Body of pancreas (tissue), 4 donors: ENCODE data around the gene ANKRD36C. TPM values are rescaled to one million over a fixed set of nuclear protein-coding genes. Genes with fewer than 3 reads are reported as not detected.
"Not testable (repeated sequence)": the region's sequence is repeated elsewhere in the genome, so short reads cannot be mapped to it uniquely, and the experiment has no call there.

Experiments used
- ATAC-seq: fragments of 150-250 bp; one replicate; pipeline ENCODE4 v1.9.1; 2016
- DNase-seq, 4 donors: peaks; one replicate each; pipeline ENCODE4 v3.0.0-alpha.2; 2019
- H3K27ac ChIP-seq, 4 donors: fragments of 200-600 bp; sonication (generic); 1 replicate in 3 of 4; 2 replicates in 1 of 4; pipeline versions ENCODE4 v1.5.1 to v1.6.1; 2016 to 2019; ENCODE audit warnings: mild to moderate bottlenecking in 1 of 4, mixed read lengths in 1 of 4, moderate library complexity in 1 of 4
- H3K27me3 ChIP-seq, 2 donors: fragments of 200-600 bp; sonication (generic); one replicate each; pipeline ENCODE4 v1.6.0; 2016; ENCODE audit warnings: mild to moderate bottlenecking in 1 of 2
- H3K36me3 ChIP-seq, 2 donors: fragments of 200-600 bp; sonication (generic); replicated peaks in 1 of 2; 2 replicates each; pipeline ENCODE4 v1.5.1; 2016; ENCODE audit warnings: low read depth in 2 of 2; ENCODE audit not compliant: insufficient read depth in 1 of 2
- H3K4me1 ChIP-seq: fragments of 200-600 bp; sonication (generic); one replicate; pipeline ENCODE4 v1.6.0; 2016
- H3K4me3 ChIP-seq, 2 donors: fragments of 200-600 bp; sonication (generic); 1 replicate in 1 of 2; 2 replicates in 1 of 2; pipeline ENCODE4 v1.5.1; 2016 to 2019
- H3K9me3 ChIP-seq, 3 donors: fragments of 200-600 bp; sonication (generic); 1 replicate in 2 of 3; 2 replicates in 1 of 3; pipeline ENCODE4 v1.5.1; 2016
- POLR2A ChIP-seq, 3 donors: fragments of 450-650 bp; IDR thresholded peaks; one replicate each; pipeline ENCODE4 v1.6.1; 2016; ENCODE audit warnings: antibody characterized with exemption in 3 of 3, mild to moderate bottlenecking in 2 of 3
- WGBS, 2 donors: methylation state at CpG; one replicate each; pipeline ENCODE4 v1.1.5; 2017; 5-methylcytosine and 5-hydroxymethylcytosine counted together
- intact Hi-C: fragments of 100-400 bp; cut with DNase I; formaldehyde crosslinking; loops from one replicate; pipeline ENCODE4 v1.15.1; 2023
- total RNA-seq, 2 donors: library from RNA; depleted of rRNA; stranded (reverse); fragments of >200 nt; gene quantifications; one replicate each; pipeline ENCODE4 v1.1.0, GENCODE V29; 2016
- TF ChIP-seq, protein P1 (sequence below), 7 experiments: fragments of 450-650 bp in 4 of 7; fragments of 200-600 bp in 3 of 7; sonication (generic) in 3 of 7; IDR thresholded peaks; one replicate each; pipeline ENCODE4 v1.5.1; 2016 to 2019; ENCODE audit warnings: antibody characterized with exemption in 7 of 7

The ANKRD36C gene
- total RNA-seq, 2 donors from 2014 or later: 46.7 to 62.6 TPM

GRCh38 chr2:96024336-96025193 is 32.9 kb upstream of the ANKRD36C start:
- H3K36me3 ChIP-seq: no peaks in the 10 kb centered on the region
- WGBS, 2 donors: 72 to 81% methylated on average over 5 to 26 of the region's 27 CpGs
- H3K4me1 ChIP-seq: peaks cover 6% of the 10 kb centered on the region
- ATAC-seq (no peak), DNase-seq (no peak)
- no peaks in the 10 kb centered on the region for H3K9me3 ChIP-seq
- no peaks in the 10 kb centered on the region for H3K27me3 ChIP-seq
- H3K4me3 ChIP-seq: no peak overlapping the region
- no peak overlapping the region for H3K27ac ChIP-seq
- TF ChIP-seq POLR2A (IDR thresholded peaks at IDR 0.05): no peak
- TF ChIP-seq, protein P1, sequence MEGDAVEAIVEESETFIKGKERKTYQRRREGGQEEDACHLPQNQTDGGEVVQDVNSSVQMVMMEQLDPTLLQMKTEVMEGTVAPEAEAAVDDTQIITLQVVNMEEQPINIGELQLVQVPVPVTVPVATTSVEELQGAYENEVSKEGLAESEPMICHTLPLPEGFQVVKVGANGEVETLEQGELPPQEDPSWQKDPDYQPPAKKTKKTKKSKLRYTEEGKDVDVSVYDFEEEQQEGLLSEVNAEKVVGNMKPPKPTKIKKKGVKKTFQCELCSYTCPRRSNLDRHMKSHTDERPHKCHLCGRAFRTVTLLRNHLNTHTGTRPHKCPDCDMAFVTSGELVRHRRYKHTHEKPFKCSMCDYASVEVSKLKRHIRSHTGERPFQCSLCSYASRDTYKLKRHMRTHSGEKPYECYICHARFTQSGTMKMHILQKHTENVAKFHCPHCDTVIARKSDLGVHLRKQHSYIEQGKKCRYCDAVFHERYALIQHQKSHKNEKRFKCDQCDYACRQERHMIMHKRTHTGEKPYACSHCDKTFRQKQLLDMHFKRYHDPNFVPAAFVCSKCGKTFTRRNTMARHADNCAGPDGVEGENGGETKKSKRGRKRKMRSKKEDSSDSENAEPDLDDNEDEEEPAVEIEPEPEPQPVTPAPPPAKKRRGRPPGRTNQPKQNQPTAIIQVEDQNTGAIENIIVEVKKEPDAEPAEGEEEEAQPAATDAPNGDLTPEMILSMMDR (IDR thresholded peaks at IDR 0.05): no peak
- intact Hi-C loops: loop anchor here (10.0 kb wide), 1 partner anchor 90 kb away; the partner anchor contains the start of gene ADRA2B

GRCh38 chr2:96023701-96024100 is 32.1 kb upstream of the ANKRD36C start:
- not testable (repeated sequence) for DNase-seq, H3K27ac ChIP-seq, ATAC-seq, H3K27me3 ChIP-seq, H3K36me3 ChIP-seq, H3K4me1 ChIP-seq, H3K4me3 ChIP-seq, H3K9me3 ChIP-seq
- 92 to 100% methylated on average over 1 to 4 of the region's 7 CpGs for WGBS, 2 donors
- intact Hi-C loops: loop anchor here (10.0 kb wide), 1 partner anchor 91 kb away; the partner anchor contains the start of gene ADRA2B

- intact Hi-C loops: loop anchor here (10.0 kb wide), 1 partner anchor 92 kb away; the partner anchor contains the start of gene ADRA2B
- not testable (repeated sequence) for H3K4me1 ChIP-seq, H3K4me3 ChIP-seq, H3K36me3 ChIP-seq, H3K9me3 ChIP-seq, H3K27ac ChIP-seq, H3K27me3 ChIP-seq
- WGBS, 2 donors: 55 to 67% methylated on average over 6 to 13 of the region's 19 CpGs
- ATAC-seq (peak; percentile 94), DNase-seq (peak; percentile 87 to 91 (median 89))
- TF ChIP-seq, protein P1 (IDR thresholded peaks at IDR 0.05): peak; percentile 67 to 92 (median 85)
Measured at GRCh38 chr2:96022701-96023447, 31.2 kb upstream of the ANKRD36C start.

DNA sequence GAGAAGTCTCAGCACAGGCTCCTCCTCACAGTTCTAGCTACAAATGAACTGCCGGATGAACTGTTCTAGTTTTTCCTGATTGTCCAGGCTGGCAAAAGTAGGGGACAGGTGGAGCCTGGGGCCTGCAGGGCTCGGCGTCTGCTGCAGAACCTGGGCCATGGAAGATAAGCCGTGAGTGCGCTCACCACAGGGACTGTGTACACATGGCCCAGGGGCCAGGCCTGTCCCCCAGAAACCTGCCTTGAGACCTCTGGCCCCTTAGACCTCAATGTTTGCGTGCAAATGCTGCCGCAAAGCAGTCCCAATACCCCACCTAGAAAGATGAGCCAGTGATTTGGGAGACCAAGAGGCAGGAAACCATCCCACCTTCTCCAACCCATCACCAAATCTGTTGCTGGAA is 30.5 kb upstream of the ANKRD36C start:
- intact Hi-C loops: loop anchor here (10.0 kb wide), 1 partner anchor 93 kb away; the partner anchor contains the start of gene ADRA2B
- H3K36me3 ChIP-seq, H3K27me3 ChIP-seq, ATAC-seq, H3K27ac ChIP-seq, H3K4me3 ChIP-seq, H3K4me1 ChIP-seq, DNase-seq, H3K9me3 ChIP-seq: not testable (repeated sequence)
- WGBS, 2 donors: 76% methylated on average over 7 of the region's 7 CpGs; no CpG with 5 or more reads in 1 of the 2 donors

DNA sequence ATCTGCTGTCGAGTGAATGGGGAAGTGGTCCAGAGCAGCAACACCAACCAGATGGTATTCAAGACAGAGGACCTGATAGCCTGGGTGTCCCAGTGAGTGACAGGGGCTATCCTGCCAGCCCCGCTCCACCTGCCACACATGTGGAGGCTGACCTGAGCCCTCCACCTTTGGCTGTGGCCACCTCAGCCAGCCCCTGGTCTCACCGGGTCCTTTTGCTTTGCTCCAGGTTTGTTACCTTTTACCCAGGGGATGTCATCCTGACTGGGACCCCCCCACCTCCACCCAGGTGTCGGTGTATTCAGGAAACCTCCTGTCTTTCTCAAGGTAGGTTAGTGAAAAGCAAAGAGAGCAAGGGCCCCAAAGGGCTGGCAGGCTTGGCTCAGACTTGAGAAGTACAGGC is 29.5 kb upstream of the ANKRD36C start:
- H3K4me1 ChIP-seq, H3K4me3 ChIP-seq, H3K27ac ChIP-seq, ATAC-seq, H3K36me3 ChIP-seq, H3K9me3 ChIP-seq, H3K27me3 ChIP-seq, DNase-seq: not testable (repeated sequence)
- intact Hi-C loops: loop anchor here (10.0 kb wide), 1 partner anchor 94 kb away; the partner anchor contains the start of gene ADRA2B
- WGBS, 2 donors: 85 to 88% methylated on average over 3 to 4 of the region's 4 CpGs

GRCh38 chr2:96019909-96020590 is 28.4 kb upstream of the ANKRD36C start:
- intact Hi-C loops: loop anchor here (10.0 kb wide), 1 partner anchor 95 kb away; the partner anchor contains the start of gene ADRA2B
- not testable (repeated sequence) for ATAC-seq, H3K27me3 ChIP-seq, H3K27ac ChIP-seq, H3K9me3 ChIP-seq, H3K4me1 ChIP-seq, H3K36me3 ChIP-seq, H3K4me3 ChIP-seq, DNase-seq
- WGBS, 2 donors: 78 to 85% methylated on average over 4 of the region's 9 CpGs

- H3K9me3 ChIP-seq, intact Hi-C loops, H3K36me3 ChIP-seq, H3K27me3 ChIP-seq, DNase-seq, H3K4me3 ChIP-seq, H3K4me1 ChIP-seq, H3K27ac ChIP-seq, ATAC-seq: not testable (repeated sequence)
- WGBS, 2 donors: 54 to 65% methylated on average over 4 of the region's 4 CpGs
Measured at GRCh38 chr2:96016321-96016720, 24.7 kb upstream of the ANKRD36C start.

GRCh38 chr2:96012792-96013264 is 21.2 kb upstream of the ANKRD36C start:
- intact Hi-C loops, H3K27ac ChIP-seq, H3K9me3 ChIP-seq, DNase-seq, H3K36me3 ChIP-seq, H3K27me3 ChIP-seq, ATAC-seq, H3K4me3 ChIP-seq: not testable (repeated sequence)
- WGBS, 2 donors: 42 to 44% methylated on average over 1 of the region's 1 CpG
- H3K4me1 ChIP-seq: peaks cover 17% of the 10 kb centered on the region
